Stimulated activated naive CD8-positive, alpha-beta T cell treated with anti-CD3 and anti-CD28 coated beads, Interleukin-15, amount 100 ng/mL, for 72 hours (primary cell): Measurements from ENCODE around the gene SYCE3.

Experiments
- ATAC-seq: fragments of 150-1000 bp; cut with Tn5 transposase; 2 replicates; pipeline ENCODE4 v1.10.0; 2021; ENCODE audit warnings: mild to moderate bottlenecking, moderate library complexity
- DNase-seq, 2 donors: peaks; one replicate each; pipeline ENCODE4 v3.0.0; 2021 to 2022
- H3K27ac Mint-ChIP-seq, 2 donors: one replicate each; pipeline ENCODE4 v1.8.0; 2022; ENCODE audit warnings: mild to moderate bottlenecking in 2 of 2, mixed read lengths in 2 of 2, moderate library complexity in 2 of 2
- H3K27me3 Mint-ChIP-seq: one replicate; pipeline ENCODE4 v1.8.0; 2022; ENCODE audit warnings: mixed read lengths
- H3K4me1 Mint-ChIP-seq: one replicate; pipeline ENCODE4 v1.8.0; 2022; ENCODE audit warnings: mild to moderate bottlenecking, mixed read lengths
- H3K4me3 Mint-ChIP-seq, 2 donors: one replicate each; pipeline ENCODE4 v1.8.0; 2022; ENCODE audit warnings: mild to moderate bottlenecking in 2 of 2, mixed read lengths in 2 of 2, moderate library complexity in 1 of 2
- H3K9me3 Mint-ChIP-seq, 2 donors: one replicate each; pipeline ENCODE4 v1.8.0; 2022; ENCODE audit warnings: mixed read lengths in 2 of 2

The SYCE3 gene

DNA sequence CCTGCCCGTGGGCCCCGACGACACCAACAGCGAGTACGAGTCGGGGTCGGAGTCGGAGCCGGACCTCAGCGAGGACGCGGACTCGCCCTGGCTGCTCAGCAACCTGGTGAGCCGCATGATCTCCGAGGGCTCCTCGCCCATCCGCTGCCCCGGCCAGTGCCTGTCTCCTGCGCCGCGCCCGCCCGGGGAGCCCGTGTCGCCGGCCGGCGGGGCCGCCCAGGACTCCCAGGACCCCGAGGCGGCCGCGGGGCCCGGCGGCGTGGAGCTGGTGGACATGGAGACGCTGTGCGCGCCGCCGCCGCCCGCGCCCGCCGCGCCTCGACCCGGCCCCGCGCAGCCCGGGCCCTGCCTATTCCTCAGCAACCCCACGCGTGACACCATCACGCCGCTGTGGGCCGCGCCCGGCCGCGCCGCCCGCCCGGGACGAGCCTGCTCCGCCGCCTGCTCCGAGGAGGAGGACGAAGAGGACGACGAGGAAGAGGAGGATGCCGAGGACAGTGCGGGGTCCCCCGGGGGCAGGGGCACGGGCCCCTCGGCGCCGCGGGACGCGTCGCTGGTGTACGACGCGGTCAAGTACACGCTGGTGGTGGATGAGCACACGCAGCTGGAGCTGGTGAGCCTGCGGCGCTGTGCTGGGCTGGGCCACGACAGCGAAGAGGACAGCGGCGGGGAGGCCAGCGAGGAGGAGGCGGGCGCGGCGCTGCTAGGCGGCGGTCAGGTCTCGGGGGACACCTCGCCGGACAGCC, 41.7 kb upstream of the SYCE3 start:
- no peak for DNase-seq
- Mint-ChIP-seq H3K9me3 (no peaks in the 10 kb centered on the region), H3K4me3 (no peak overlapping the region), H3K27ac (no peak overlapping the region), H3K27me3 (peaks cover 79% of the 10 kb centered on the region), H3K4me1 (peaks cover 24% of the 10 kb centered on the region)
- no peak for ATAC-seq

DNA sequence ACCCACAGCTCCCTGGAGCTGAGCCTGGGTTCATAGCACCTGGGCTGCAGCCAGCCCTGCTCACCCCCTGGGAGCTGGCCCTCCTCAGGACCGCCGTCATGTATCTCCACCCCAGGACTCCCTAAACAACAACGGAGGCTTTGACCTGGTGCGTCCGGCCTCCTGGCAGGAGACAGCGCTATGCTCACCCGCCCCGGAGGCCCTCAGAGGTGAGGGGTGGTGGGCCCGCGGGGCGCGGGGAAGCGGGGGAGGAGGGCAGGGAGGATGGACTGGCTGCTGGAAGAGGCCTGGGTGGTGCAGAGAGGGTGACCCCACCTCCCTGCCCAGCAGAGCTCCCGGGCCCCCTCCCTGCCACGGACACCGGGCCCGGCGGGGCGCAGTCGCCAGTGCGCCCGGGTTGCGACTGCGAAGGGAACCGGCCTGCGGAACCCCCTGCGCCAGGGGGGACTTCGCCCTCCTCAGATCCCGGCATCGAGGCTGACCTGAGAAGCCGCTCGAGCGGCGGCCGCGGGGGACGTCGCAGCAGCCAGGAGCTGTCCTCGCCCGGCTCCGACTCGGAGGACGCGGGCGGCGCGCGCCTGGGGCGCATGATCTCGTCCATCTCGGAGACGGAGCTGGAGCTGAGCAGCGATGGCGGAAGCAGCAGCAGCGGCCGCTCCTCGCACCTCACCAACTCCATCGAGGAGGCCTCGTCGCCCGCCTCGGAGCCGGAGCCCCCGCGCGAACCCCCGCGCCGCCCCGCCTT, 41.0 kb upstream of the SYCE3 start:
- no peaks in the 10 kb centered on the region for H3K9me3 Mint-ChIP-seq
- DNase-seq (no peak), ATAC-seq (no peak)
- peaks cover 24% of the 10 kb centered on the region for H3K4me1 Mint-ChIP-seq
- H3K27ac Mint-ChIP-seq = no peak overlapping the region
- H3K4me3 Mint-ChIP-seq = no peak overlapping the region
- H3K27me3 Mint-ChIP-seq = peaks cover 76% of the 10 kb centered on the region

DNA sequence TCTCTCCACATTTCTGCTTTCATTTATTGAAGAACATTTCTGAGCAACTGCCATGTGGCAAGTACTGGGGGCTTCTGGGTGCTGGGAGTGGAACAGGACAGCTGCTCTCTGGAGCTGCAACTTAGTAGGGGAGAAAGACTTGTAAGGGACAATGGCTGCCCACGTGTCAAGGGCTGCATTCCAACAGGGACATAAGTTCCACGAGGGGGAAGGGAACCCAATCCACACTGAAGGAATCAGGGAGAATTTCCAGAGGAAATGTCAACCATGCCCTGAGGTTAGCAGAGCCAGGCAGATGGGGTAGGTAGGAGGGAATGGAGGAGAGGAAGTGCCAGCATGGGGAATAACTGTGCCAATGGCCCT, 39.6 kb upstream of the SYCE3 start:
- Mint-ChIP-seq H3K27me3 (peaks cover 66% of the 10 kb centered on the region), H3K4me1 (peaks cover 24% of the 10 kb centered on the region), H3K27ac (peak overlapping the region in 1 of 2 donors; percentile 2), H3K4me3 (peak overlapping the region in 1 of 2 donors; percentile 58), H3K9me3 (no peaks in the 10 kb centered on the region)
- ATAC-seq = no peak
- no peak for DNase-seq

DNA sequence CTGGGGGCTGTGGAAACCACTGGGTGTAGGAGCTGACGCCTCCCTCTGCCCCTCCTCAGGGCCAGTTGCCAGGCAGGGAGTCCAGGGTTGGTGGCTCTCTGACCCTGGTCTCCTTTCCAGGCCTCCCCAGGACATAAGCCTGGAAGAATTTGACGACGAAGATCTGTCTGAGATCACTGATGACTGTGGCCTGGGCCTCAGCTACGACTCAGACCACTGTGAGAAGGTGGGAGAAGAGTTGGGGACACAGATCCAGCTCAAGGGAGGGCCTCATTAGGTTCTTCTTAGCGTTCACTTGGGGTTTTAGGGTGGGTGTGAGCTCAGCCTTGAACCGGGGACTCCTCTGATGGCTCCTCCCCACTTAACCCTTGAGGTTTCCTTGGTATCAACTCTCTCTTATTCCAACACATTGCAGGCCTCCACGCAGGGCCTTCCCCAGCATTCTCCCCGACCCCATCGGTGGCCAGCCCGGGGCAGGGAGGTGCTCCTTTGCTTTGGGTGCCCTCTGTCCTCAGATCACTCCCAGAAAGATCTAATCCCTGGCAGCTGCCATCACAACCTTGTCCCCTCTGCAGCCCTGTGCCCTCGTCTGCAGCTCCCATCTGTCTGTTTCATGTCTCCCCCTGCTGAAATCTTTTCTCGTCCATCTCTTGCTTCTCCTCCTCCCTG, 39.1 kb upstream of the SYCE3 start:
- Mint-ChIP-seq H3K4me1 (peaks cover 24% of the 10 kb centered on the region), H3K27ac (peak overlapping the region in 1 of 2 donors; percentile 2), H3K27me3 (peaks cover 61% of the 10 kb centered on the region)

DNA sequence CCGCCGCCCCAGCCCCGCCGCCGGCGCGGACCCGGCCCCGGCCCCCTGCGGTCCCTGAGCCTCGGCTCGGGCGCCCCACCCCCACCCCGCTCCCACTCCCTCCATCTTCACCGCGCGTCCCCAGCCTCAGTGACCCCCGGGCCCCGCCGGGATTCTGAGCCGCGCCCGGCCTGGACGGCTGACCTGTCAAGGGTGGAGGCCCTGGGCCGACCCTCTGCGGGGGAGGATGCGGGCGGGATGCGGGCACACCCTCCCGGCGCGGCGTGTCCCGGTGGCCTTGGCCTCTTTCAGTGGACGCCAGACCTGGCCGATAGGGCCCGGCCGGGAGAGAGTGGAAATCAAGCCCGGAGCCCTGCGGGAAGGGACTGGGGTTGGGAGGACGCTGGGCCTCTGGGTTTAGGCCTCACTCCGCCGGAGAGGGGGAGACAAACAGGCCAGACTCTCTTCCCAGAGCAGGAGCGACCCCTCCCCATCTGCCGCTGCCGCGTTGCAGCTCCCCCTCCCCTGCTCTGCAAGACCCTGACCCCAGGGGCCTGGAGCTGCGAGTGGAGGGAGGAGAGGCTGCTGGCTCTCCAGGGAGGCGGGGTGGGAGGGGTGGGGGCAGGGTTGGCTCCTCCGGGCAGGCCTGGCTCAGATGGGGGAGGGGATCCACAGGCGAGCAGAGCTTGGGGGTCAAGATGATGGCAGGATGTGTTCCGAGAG, 38.4 kb upstream of the SYCE3 start:
- ATAC-seq (peak; percentile 10), DNase-seq (no peak)
- H3K9me3 Mint-ChIP-seq = no peaks in the 10 kb centered on the region
- H3K27ac Mint-ChIP-seq = no peak overlapping the region
- peaks cover 54% of the 10 kb centered on the region for H3K27me3 Mint-ChIP-seq
- peaks cover 24% of the 10 kb centered on the region for H3K4me1 Mint-ChIP-seq
- H3K4me3 Mint-ChIP-seq = peak overlapping the region; percentile 58 to 66

More for the DNA sequence above, 39.1 kb upstream of the SYCE3 start:
- DNase-seq (no peak), ATAC-seq (no peak)
- no peaks in the 10 kb centered on the region for H3K9me3 Mint-ChIP-seq
- peak overlapping the region; percentile 58 to 66 for H3K4me3 Mint-ChIP-seq

DNA sequence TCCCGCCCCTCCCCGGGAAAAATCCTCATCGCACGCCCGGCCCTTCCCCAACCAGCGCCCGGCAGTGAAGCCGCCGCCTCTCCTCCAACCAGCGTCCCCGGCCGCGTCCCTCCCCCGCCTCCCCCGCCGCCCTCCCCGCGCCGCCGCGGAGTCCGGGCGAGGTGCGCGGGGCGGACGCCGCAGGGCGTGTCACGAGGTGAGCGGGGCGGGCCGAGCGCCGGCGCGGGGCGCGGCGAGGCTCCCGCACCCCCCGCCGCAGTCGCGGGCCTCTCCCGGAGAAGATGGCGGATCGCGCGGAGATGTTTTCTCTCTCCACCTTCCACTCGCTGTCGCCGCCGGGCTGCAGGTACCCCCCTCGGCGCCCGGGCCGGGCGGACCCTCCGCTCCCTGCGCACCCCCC, 37.8 kb upstream of the SYCE3 start, which contains the start of gene MAPK8IP2:
TSS of gene MAPK8IP2 (plus strand) at position 256 of the 400 bp plus-strand sequence. CDS start at position 282, 26 bp downstream.
- DNase-seq = no peak
- no peak within 1 kb of the TSS for H3K27ac Mint-ChIP-seq
- peak within 1 kb of the TSS; percentile 58 to 66 for H3K4me3 Mint-ChIP-seq
- peak; percentile 36 for ATAC-seq
- no peaks in the 10 kb centered on the region for H3K9me3 Mint-ChIP-seq
- H3K27me3 Mint-ChIP-seq = peaks cover 49% of the 10 kb centered on the region
- peaks cover 24% of the 10 kb centered on the region for H3K4me1 Mint-ChIP-seq

DNA sequence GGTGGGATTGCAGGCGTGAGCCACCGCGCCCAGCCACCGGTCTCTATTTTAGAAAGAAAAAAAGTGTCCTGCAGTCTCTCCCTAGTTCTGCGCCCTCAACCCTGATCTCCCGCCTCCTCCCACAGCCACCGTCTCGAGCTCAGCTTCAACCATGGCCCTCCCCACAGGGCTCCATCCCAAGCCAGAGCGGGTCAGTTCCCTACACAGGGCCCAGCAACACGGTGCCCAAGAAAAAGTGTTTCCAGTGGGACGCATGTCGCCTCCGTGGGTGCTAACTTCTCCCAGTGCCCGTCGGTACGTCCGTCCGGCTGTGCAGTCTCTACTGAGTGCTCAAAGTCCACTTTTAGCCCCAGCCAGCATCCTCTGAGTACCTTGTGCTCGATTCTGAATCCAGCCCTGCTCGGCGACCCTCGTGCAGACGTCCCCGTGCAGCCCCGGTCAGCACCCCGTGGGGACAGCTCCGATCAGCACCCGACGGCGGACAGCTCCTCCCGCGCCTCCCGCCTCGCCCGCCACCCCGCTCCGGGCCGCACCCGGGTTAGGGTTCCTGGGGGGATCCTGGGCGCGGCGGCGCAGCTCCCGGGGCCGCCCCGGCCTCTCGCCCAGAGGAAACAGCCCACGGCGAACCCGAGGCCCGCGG, 37.2 kb upstream of the SYCE3 start:
- Mint-ChIP-seq H3K27me3 (peaks cover 42% of the 10 kb centered on the region), H3K9me3 (no peaks in the 10 kb centered on the region), H3K4me3 (peak overlapping the region; percentile 38 to 56), H3K27ac (no peak overlapping the region), H3K4me1 (peaks cover 24% of the 10 kb centered on the region)
- ATAC-seq (peak; percentile 76), DNase-seq (peak; percentile 57)

DNA sequence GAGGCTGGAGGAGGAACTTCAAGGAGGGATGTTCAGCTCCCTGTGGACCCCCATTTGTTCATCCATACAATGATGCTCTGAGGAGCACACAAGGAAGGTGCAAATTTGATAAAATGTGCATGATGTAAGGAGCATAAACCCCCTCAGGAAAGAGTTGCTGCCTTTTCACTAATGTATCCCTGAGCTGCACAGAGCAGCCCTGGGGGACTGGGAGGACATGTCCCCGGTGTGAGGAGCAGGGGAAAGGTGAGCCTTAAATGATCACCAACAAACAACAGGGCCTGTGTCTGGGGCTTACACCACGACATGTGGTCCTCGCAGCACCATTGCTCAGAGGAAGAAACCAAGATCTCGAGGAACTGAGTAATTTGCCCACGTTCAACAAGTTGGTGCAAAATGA, 34.4 kb upstream of the SYCE3 start:
- no peak overlapping the region for H3K4me3 Mint-ChIP-seq
- peak overlapping the region in 1 of 2 donors; percentile 34 for H3K27ac Mint-ChIP-seq
- no peak for DNase-seq
- H3K9me3 Mint-ChIP-seq = no peaks in the 10 kb centered on the region
- peaks cover 12% of the 10 kb centered on the region for H3K4me1 Mint-ChIP-seq
- H3K27me3 Mint-ChIP-seq = peaks cover 21% of the 10 kb centered on the region
- no peak for ATAC-seq

DNA sequence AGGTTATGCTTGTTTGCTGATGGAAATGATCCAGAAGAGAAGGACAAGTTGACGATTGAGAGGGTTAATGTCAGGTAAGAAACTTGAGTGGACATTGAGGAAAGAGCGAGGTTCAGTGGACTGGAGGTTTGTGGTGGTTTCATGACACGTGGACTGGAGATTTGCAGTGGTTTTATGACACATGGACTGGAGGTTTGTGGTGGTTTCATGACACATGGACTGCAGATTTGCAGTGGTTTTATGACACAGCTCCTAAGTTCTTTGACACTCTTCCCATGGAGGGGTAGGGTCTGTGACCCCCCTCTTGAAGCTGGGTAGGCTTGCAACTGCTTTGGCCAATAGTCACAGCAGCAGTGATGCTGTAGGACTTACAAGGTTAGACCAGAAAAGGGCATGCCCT, 32.5 kb upstream of the SYCE3 start:
- ATAC-seq (no peak), DNase-seq (no peak)
- no peaks in the 10 kb centered on the region for H3K9me3 Mint-ChIP-seq
- H3K4me3 Mint-ChIP-seq = no peak overlapping the region
- no peak overlapping the region for H3K27ac Mint-ChIP-seq
- H3K27me3 Mint-ChIP-seq = peaks cover 10% of the 10 kb centered on the region
- peaks cover 4% of the 10 kb centered on the region for H3K4me1 Mint-ChIP-seq

DNA sequence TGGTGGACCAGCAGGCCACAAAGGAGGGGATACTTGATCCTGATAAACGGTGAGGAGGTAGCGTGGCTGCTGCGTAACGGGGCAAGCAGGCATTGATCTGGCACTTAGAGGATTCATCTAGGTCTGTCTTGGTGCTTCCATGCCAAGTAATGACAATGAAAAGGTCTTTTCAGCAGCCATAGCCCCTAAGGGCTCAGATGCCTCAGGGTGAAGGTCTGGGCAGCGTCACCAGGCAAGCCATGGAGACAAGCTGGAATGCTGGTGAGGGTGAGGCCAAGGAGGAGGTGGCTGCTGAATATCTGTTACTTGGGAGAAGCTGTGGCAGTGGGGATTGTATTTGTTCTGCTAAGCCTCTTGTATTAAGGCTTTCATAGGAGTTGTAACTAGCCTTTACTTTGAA, 24.7 kb upstream of the SYCE3 start:
- no peaks in the 10 kb centered on the region for H3K27me3 Mint-ChIP-seq
- H3K4me1 Mint-ChIP-seq = peaks cover 8% of the 10 kb centered on the region
- no peak overlapping the region for H3K4me3 Mint-ChIP-seq
- ATAC-seq (no peak), DNase-seq (no peak)
- no peaks in the 10 kb centered on the region for H3K9me3 Mint-ChIP-seq
- no peak overlapping the region for H3K27ac Mint-ChIP-seq

DNA sequence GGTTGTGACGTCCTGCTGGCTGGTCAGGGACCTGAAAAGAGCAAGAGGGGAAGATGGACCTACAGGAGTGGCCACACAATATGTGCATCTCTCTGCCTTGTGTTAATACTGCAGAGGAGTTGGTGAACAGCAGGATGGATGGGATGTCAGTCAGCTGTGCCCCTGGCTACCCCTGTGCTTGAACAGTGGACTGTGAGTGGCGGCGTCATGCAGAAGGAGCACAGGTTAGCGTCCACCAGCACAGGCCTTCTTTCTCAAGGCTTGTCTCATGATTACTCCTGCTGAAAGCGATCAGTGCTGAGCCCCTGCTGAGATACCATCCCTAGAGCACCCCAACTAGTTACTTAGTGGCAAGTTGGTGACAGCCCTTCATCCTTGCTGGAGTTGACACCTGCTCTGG, 23.7 kb upstream of the SYCE3 start:
- Mint-ChIP-seq H3K4me3 (no peak overlapping the region), H3K9me3 (no peaks in the 10 kb centered on the region), H3K4me1 (peaks cover 13% of the 10 kb centered on the region), H3K27ac (no peak overlapping the region), H3K27me3 (no peaks in the 10 kb centered on the region)
- ATAC-seq (no peak), DNase-seq (no peak)

DNA sequence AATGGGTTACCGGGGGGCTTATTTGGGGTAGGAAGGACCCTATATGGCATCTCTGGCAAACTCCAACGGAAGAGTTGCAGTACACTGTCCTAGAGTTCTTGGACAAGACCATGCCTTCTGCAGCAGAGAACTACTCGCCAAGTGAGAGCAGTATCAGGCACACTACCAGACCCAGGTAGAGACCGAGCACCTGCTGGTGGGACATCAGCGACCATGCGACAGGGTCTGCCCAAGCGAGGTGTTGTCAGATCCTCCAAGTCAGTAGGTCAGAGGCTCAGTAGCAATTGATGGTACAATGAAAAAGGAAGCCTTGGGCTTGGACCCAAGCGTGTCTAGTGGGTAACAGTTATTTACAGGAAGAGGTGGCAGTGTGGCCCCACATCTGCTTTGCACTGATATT, 23.1 kb upstream of the SYCE3 start:
- Mint-ChIP-seq H3K27me3 (no peaks in the 10 kb centered on the region), H3K27ac (no peak overlapping the region), H3K9me3 (no peaks in the 10 kb centered on the region), H3K4me3 (no peak overlapping the region), H3K4me1 (peaks cover 19% of the 10 kb centered on the region)
- DNase-seq (no peak), ATAC-seq (no peak)

DNA sequence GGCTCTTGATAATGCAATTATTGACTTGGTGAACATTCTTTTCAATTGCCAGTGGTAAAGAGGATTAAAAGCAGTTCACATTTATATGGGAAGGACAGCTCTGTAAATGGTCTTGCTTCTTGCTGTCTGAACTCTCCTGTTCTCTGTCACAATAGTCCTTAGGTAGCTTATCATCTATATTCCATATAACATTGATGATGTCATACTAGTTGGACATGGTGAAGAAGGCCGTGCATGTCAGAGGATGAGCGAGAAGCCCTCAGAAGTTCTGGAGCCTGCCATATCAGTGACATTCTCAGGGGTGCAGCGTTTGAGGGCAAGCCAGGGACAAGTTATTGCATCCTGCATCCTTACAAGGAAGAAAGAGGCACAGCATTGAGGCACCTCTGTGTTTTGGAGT, 22.5 kb upstream of the SYCE3 start:
- ATAC-seq (no peak), DNase-seq (no peak)
- Mint-ChIP-seq H3K27me3 (no peaks in the 10 kb centered on the region), H3K4me3 (no peak overlapping the region), H3K27ac (no peak overlapping the region), H3K4me1 (peaks cover 24% of the 10 kb centered on the region), H3K9me3 (no peaks in the 10 kb centered on the region)

DNA sequence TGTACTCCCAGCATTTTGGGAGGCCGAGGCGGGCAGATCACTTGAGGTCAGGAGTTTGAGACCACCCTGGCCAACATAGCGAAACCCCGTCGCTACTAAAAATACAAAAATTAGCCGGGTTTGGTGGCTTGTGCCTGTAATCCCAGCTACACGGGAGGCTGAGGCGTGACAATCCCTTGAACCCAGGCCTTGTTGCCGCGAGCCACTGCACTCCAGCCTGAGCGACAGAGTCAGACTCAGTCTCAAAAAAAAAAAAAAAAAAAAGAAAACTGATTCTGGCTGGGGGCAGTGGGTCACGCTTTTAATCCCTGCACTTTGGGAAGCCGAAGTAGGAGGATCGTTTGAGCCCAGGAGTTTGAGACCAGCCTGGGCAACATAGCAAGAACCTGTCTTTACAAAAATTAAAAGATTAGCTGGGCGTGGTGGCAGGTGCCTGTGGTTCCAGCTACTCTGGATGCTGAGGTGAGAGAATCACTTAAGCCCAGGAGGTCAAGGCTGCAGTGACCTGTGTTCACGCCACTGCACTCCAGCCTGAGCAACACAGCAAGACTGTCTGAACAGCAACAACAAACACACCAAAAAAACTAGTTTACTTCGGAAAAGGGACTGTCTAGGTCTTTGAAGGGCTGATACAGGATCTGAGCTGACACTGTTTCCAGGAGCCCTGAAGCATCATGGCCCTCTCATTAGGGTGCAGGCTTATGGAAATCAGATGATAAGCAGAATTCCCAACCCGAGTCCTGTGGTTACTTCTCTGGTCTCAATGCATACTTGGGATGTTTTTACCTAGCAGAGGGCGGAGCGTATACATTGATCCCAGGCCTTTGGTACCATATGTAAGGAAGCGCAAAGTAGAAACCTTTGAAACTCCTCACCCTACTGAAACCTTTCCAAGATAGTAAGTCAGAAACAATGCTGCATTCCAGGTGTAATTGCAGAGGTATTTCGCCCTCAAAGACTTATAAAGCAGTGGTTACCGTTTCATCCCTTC, 21.7 kb upstream of the SYCE3 start:
- no peak for ATAC-seq
- no peak for DNase-seq
- H3K4me1 Mint-ChIP-seq = peaks cover 33% of the 10 kb centered on the region
- H3K27ac Mint-ChIP-seq = peak overlapping the region in 1 of 2 donors; percentile 48
- no peaks in the 10 kb centered on the region for H3K27me3 Mint-ChIP-seq
- peak overlapping the region; percentile 15 to 97 for H3K4me3 Mint-ChIP-seq
- no peaks in the 10 kb centered on the region for H3K9me3 Mint-ChIP-seq
